OCI-LY3 (cell line): Measurements from ENCODE around the gene ADNP.

Experiments
- H2AFZ ChIP-seq: fragments of 200-600, 300-600 bp; shearing (Covaris generic); 2 replicates; pipeline ENCODE4 v1.6.0; 2014; ENCODE audit warnings: antibody characterized with exemption, low read depth, low read length
- H3K27ac ChIP-seq: fragments of 200-600, 300-600 bp; sonication (generic); 2 replicates; pipeline ENCODE4 v1.5.1; 2014; ENCODE audit warnings: mild to moderate bottlenecking, low read length, moderate library complexity, mixed read lengths
- H3K27me3 ChIP-seq: fragments of 200-600, 300-600 bp; sonication (generic); 2 replicates; pipeline ENCODE4 v1.6.1; 2014; ENCODE audit warnings: low read depth, low read length, mixed read lengths
- H3K36me3 ChIP-seq: fragments of 200-600, 300-600 bp; sonication (generic); replicated peaks from 2 replicates; pipeline ENCODE3; 2014; ENCODE audit warnings: low read depth, low read length, mixed read lengths
- H3K4me1 ChIP-seq: fragments of 300-600, 200-600 bp; sonication (generic); 2 replicates; pipeline ENCODE4 v1.6.1; 2014; ENCODE audit warnings: low read length, mixed read lengths
- H3K4me2 ChIP-seq: fragments of 200-600, 300-600 bp; sonication (generic); 2 replicates; pipeline ENCODE4 v1.6.1; 2014; ENCODE audit warnings: low read length, mixed read lengths
- H3K4me3 ChIP-seq: fragments of 300-600, 200-600 bp; sonication (generic); 2 replicates; pipeline ENCODE4 v1.5.1; 2014; ENCODE audit warnings: antibody characterized with exemption, mild to moderate bottlenecking, low read length, moderate library complexity
- H3K79me2 ChIP-seq: fragments of 300-600, 200-600 bp; shearing (Covaris generic); 2 replicates; pipeline ENCODE4 v1.6.1; 2014; ENCODE audit warnings: mild to moderate bottlenecking, low read length, mixed read lengths
- H3K9ac ChIP-seq: fragments of 300-600, 200-600 bp; shearing (Covaris generic); 2 replicates; pipeline ENCODE4 v1.6.0; 2014; ENCODE audit warnings: mild to moderate bottlenecking, low read length, moderate library complexity
- H3K9me3 ChIP-seq: fragments of 200-600, 300-600 bp; shearing (Covaris generic); 2 replicates; pipeline ENCODE4 v1.6.1; 2014; ENCODE audit warnings: low read length, mixed read lengths; ENCODE audit not compliant: insufficient read depth
- H4K20me1 ChIP-seq: fragments of 200-600, 300-600 bp; sonication (generic); 2 replicates; pipeline ENCODE4 v1.6.1; 2016; ENCODE audit warnings: low read length, mixed read lengths; ENCODE audit not compliant: insufficient read depth
- EZH2phosphoT487 ChIP-seq: fragments of 200-600 bp; shearing (Covaris generic); IDR thresholded peaks from 2 replicates; pipeline ENCODE4 v1.6.1; 2018; ENCODE audit warnings: antibody characterized with exemption, mixed run types, low read depth
- TF ChIP-seq, protein P1 (sequence below): fragments of 200-600, 300-600 bp; sonication (generic); IDR thresholded peaks from 2 replicates; pipeline ENCODE4 v1.5.1; 2014; ENCODE audit warnings: antibody characterized with exemption, low read length, low read depth

ADNP gene

DNA sequence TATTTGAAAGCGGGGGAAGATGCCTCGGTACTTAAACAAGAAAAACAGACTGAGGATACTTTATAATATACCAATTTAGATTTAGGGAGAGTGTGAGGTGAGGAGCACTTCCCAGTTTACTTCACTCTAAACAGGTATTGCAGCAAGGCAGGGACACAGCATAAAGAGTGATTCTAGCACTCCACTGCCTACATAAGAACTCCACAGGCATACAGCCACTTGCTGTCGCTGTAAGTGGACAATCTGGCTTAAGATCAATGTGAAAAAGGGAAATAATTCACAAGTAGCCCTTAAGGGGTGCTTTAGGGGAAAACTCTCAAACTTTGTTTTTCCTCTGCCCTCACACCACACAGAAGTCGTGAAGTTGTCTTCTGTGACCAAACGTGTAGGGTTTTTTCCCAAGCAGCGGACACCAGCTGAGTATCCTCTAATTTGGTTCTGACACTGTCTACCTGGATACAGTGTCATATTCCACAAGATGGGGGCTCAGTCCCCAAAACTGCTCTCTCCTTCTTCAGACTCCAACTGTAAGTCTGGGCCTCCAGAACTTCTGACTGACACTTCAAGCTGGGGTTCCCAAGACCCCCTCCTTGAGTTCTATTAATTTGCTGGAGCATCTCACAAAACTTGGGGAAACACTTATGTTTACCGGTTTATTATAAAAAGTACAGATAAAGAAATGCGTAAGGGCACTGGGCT is 9.3 kb downstream of the ADNP start:
- H3K4me1 ChIP-seq = peaks cover 31% of the 10 kb centered on the region
- H3K36me3 ChIP-seq = peaks cover 76% of the 10 kb centered on the region
- H4K20me1 ChIP-seq = peaks cover 84% of the 10 kb centered on the region
- no peak for TF ChIP-seq EZH2phosphoT487
- TF ChIP-seq, protein P1, sequence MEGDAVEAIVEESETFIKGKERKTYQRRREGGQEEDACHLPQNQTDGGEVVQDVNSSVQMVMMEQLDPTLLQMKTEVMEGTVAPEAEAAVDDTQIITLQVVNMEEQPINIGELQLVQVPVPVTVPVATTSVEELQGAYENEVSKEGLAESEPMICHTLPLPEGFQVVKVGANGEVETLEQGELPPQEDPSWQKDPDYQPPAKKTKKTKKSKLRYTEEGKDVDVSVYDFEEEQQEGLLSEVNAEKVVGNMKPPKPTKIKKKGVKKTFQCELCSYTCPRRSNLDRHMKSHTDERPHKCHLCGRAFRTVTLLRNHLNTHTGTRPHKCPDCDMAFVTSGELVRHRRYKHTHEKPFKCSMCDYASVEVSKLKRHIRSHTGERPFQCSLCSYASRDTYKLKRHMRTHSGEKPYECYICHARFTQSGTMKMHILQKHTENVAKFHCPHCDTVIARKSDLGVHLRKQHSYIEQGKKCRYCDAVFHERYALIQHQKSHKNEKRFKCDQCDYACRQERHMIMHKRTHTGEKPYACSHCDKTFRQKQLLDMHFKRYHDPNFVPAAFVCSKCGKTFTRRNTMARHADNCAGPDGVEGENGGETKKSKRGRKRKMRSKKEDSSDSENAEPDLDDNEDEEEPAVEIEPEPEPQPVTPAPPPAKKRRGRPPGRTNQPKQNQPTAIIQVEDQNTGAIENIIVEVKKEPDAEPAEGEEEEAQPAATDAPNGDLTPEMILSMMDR = no peak
- H3K27ac ChIP-seq = no peak overlapping the region
- no peaks in the 10 kb centered on the region for H3K9me3 ChIP-seq
- no peak overlapping the region for H2AFZ ChIP-seq
- no peaks in the 10 kb centered on the region for H3K27me3 ChIP-seq
- H3K4me2 ChIP-seq = no peak overlapping the region
- no peak overlapping the region for H3K9ac ChIP-seq
- no peak overlapping the region for H3K4me3 ChIP-seq
- peaks cover 99% of the 10 kb centered on the region for H3K79me2 ChIP-seq

DNA sequence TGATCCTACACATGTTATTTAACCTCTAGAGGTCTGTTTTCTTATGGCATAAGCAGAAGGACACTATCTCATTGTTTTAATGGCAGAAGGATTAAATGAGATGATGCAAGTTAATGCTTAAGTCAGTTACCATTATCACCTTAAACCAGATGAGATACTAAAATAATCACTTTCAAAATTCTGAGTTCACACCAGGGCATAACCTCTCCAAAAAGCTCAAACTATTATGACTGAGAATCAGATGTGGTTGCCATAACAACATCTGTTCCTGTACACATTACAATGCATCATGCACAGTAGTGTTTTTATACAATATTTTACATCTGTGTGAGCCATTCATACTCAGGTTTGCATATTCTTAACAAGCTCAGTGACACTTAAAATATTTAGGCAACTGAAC is 10.2 kb downstream of the ADNP start:
- no peak overlapping the region for H3K9ac ChIP-seq
- H3K27ac ChIP-seq = no peak overlapping the region
- no peaks in the 10 kb centered on the region for H3K27me3 ChIP-seq
- H3K4me1 ChIP-seq = peaks cover 40% of the 10 kb centered on the region
- H3K4me2 ChIP-seq = no peak overlapping the region
- H3K4me3 ChIP-seq = no peak overlapping the region
- no peak overlapping the region for H2AFZ ChIP-seq
- TF ChIP-seq EZH2phosphoT487 = no peak
- TF ChIP-seq, protein P1 = no peak
- no peaks in the 10 kb centered on the region for H3K9me3 ChIP-seq
- H3K79me2 ChIP-seq = peaks cover 99% of the 10 kb centered on the region
- peaks cover 92% of the 10 kb centered on the region for H4K20me1 ChIP-seq
- peaks cover 80% of the 10 kb centered on the region for H3K36me3 ChIP-seq

DNA sequence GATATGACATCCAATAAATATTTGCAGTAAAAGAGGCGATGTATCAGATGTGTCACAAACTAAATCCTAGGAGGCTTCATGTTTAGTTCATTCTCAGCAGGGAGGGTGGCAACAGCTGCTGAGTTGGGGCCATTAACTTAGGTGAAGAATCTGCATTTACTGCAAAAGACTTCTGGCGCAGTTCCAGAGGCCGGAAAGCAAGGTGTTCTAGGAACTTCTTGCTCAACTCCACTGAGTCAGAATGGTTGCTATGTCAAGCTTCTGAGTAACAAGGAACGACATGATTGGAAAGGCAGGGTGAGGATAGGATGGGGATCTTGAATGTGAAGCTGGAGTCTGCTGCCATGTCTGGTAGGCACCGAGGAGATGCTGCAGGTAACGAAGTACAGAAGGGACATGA is 11.7 kb downstream of the ADNP start:
- Histone ChIP-seq H3K27ac (no peak overlapping the region), H3K27me3 (no peaks in the 10 kb centered on the region), H2AFZ (no peak overlapping the region), H4K20me1 (peaks cover 92% of the 10 kb centered on the region), H3K36me3 (peaks cover 74% of the 10 kb centered on the region), H3K9me3 (no peaks in the 10 kb centered on the region), H3K9ac (no peak overlapping the region), H3K79me2 (peaks cover 99% of the 10 kb centered on the region), H3K4me1 (peaks cover 54% of the 10 kb centered on the region), H3K4me2 (no peak overlapping the region), H3K4me3 (no peak overlapping the region)
- TF ChIP-seq, protein P1 = no peak
- TF ChIP-seq EZH2phosphoT487 = no peak

DNA sequence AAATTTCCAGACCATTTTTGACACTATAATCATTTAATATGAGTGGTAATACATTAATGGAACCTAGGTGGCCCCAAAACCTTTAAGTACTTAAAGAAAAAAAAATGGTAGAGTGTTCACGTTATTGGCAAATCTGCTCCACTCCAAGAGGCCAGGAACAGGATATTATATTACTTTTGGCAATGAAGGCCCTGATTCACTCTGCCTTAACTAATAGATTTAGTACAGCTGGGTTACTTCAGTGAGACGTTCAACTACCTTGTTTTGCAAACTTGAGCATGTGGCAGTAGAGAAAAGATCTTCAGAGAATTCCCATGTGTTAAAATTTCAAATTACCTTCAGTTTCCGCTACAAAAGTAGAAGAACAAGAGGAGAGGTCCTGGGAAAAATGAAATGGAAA is 12.8 kb downstream of the ADNP start:
- H3K4me3 ChIP-seq = no peak overlapping the region
- H4K20me1 ChIP-seq = peaks cover 92% of the 10 kb centered on the region
- no peaks in the 10 kb centered on the region for H3K9me3 ChIP-seq
- H3K36me3 ChIP-seq = peaks cover 68% of the 10 kb centered on the region
- no peak overlapping the region for H2AFZ ChIP-seq
- peaks cover 99% of the 10 kb centered on the region for H3K79me2 ChIP-seq
- H3K9ac ChIP-seq = no peak overlapping the region
- no peak for TF ChIP-seq EZH2phosphoT487
- TF ChIP-seq, protein P1 = no peak
- H3K27me3 ChIP-seq = no peaks in the 10 kb centered on the region
- peaks cover 66% of the 10 kb centered on the region for H3K4me1 ChIP-seq
- H3K4me2 ChIP-seq = peak overlapping the region; percentile 38
- peak overlapping the region; percentile 39 for H3K27ac ChIP-seq
